ENCODE results near the gene VTI1A.

The VTI1A gene

DNA sequence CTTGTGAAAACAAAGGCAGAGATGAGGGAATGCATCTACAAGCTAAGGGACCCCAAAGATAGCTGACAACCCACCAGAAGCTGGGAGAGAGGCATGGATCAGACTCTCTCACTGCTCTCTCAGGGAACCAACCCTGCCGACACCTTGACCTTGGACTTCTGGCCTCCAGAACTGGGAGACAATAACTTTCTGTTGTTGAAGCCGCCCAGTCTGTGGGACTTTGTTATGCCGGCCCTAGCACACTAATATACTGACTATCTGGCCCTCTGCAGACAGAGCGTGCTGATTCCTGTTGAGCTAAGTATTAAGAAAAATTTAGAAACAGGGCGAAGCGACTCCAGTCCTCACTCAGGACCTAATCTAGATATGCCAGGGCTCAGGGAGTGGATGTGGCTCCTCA, 358.7 kb downstream of the VTI1A start:
- no peak for DNase-seq (ENCODE audit: low read depth)
- no peak overlapping the region for H3K4me3 ChIP-seq (ENCODE audit: low read length)
- TF ChIP-seq, protein P1, sequence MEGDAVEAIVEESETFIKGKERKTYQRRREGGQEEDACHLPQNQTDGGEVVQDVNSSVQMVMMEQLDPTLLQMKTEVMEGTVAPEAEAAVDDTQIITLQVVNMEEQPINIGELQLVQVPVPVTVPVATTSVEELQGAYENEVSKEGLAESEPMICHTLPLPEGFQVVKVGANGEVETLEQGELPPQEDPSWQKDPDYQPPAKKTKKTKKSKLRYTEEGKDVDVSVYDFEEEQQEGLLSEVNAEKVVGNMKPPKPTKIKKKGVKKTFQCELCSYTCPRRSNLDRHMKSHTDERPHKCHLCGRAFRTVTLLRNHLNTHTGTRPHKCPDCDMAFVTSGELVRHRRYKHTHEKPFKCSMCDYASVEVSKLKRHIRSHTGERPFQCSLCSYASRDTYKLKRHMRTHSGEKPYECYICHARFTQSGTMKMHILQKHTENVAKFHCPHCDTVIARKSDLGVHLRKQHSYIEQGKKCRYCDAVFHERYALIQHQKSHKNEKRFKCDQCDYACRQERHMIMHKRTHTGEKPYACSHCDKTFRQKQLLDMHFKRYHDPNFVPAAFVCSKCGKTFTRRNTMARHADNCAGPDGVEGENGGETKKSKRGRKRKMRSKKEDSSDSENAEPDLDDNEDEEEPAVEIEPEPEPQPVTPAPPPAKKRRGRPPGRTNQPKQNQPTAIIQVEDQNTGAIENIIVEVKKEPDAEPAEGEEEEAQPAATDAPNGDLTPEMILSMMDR (conservative IDR thresholded peaks at IDR 0.05; ENCODE audit: low read depth, low read length), result no peak

DNA sequence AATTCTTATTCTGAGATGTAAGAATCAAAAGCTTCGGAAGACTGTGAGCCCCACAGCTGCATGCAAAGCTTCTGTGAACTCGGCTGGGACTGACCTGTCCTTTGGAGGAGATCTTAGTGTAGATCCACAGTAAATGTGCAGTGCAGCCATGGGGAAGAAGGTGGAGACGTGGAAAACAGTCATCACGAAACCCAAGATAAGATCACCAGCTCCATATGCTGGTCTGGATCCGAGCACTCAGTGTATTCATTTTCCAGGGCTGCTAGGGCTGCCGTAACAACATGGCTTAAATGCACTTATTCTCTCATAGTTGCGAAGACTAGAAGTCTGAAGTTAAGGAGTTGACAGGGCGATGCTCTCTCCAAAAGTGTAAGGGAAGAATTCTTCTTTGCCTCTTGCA, 360.0 kb downstream of the VTI1A start:
- DNase-seq (ENCODE audit: low read depth), result no peak
- TF ChIP-seq, protein P1 (conservative IDR thresholded peaks at IDR 0.05; ENCODE audit: low read depth, low read length), result no peak

DNA sequence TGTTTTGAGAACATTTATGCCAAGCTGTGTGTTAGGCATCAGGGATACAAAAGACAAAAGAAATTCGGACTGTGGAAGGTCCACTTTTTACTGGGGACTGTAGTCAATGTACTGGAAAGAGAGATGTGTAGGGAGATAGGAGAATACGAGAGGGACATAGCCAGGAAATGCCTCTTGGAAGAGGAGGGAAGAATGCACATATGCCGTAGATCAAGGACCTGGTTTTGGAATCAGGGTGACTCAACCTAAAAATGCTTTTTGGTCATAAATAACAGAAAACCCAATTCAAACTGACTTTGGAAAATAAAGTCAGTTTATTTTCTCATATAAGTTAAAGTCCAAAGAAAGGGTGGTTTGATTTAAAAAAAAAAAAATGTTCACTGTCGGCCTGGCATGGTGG, 362.7 kb downstream of the VTI1A start:
- no peak for DNase-seq (ENCODE audit: low read depth)
- TF ChIP-seq, protein P1 (conservative IDR thresholded peaks at IDR 0.05; ENCODE audit: low read depth, low read length), result no peak
- H3K4me3 ChIP-seq (ENCODE audit: low read length), result no peak overlapping the region

More for the DNA sequence above, 360.0 kb downstream of the VTI1A start:
- no peak overlapping the region for H3K4me3 ChIP-seq (ENCODE audit: low read length)

DNA sequence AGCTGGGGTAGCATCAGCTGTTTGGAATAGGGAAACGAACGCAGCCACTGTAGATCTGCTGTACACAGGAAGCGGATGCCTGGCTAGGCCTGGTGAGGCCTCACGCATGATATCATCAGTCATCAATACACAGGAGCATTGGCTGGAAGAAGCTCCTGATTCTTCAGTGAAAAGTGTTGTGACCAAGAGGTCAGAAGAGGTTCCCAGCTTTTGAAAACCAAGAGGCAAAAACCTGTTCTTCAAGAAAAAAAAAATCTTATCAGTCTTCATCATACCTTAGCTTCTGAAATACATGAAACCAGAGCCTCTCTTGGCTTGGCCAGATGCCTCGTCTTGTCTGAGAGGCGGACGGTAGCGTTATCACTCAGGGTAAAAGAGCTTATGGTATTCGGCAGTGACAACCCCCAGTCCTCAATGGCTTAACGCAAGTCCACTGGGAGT, 363.7 kb downstream of the VTI1A start:
- TF ChIP-seq, protein P1 (conservative IDR thresholded peaks at IDR 0.05; ENCODE audit: low read depth, low read length), result no peak
- DNase-seq (ENCODE audit: low read depth), result no peak

DNA sequence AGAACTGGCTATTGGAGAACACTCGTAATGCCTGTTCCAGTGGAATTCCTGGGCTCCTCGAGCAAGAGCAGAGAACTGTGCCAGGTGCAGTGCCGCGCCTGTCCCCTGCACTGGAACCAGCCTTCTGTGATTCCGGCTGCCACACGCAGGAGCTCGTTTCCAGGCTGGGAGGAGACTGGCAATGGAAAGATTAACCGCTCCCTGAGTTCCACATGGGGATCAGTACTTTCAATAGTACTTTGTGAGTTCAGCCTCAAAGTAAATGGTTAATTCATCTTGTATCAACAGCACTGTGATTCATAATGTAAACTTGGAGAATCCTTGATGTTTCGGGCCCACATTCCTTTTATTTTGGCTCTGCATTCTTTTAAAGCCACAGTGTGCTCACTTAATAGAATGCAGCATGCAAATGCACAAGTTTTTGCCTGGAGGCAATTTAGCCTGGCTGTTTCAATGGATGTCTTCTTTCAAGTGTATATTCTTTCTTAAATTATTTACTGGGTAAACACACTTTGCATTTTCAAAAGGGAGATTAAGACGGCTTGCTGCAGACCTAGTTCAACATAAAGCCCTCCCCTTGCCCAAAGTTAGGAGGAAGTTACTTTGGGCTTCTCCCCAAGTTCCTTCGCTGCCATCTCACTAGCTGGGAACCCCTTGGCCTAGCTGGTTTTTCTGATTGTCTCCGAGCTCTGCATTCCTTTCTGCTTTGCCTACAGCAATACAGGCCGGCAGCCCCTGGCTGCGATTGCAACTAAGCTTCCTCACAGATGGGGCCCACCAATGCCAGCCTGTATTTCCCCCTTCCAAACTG, 364.9 kb downstream of the VTI1A start:
- peak; percentile 68 for DNase-seq (ENCODE audit: low read depth)
- TF ChIP-seq, protein P1 (conservative IDR thresholded peaks at IDR 0.05; ENCODE audit: low read depth, low read length), result no peak
- H3K4me3 ChIP-seq (ENCODE audit: low read length), result no peak overlapping the region

More for the DNA sequence above, 363.7 kb downstream of the VTI1A start:
- H3K4me3 ChIP-seq (ENCODE audit: low read length), result no peak overlapping the region

DNA sequence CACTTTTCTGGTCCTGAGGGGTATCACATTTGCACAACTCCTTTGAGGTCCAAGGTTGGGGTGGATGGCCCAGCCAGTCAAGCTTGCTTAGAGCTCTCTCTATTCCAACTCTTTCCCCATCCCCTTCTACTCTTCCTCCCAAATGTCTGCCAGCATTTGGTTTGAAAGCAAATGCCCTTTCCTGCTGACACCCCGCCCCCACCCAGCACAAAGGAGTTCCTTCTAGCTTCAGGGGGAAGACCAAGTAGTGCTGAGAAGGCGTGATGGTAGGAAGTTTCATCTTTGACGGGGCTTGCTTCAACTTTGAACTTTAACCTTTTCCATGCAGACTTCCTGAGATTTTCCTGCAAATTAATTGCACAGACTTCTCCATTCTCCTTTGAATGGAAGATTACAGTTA, 365.6 kb downstream of the VTI1A start:
- TF ChIP-seq, protein P1 (conservative IDR thresholded peaks at IDR 0.05; ENCODE audit: low read depth, low read length), result no peak
- DNase-seq (ENCODE audit: low read depth), result no peak
- no peak overlapping the region for H3K4me3 ChIP-seq (ENCODE audit: low read length)
